Glutamatergic neuron (in vitro differentiated cells): ENCODE results near the gene ELMO1. TPM values are rescaled to one million over a fixed set of nuclear protein-coding genes. Genes with fewer than 3 reads are reported as not detected.

ENCODE experiments used
- DNase-seq: peaks from one replicate; pipeline ENCODE4 v3.0.0; 2022
- H3K27ac Mint-ChIP-seq: one replicate; pipeline ENCODE4 v1.8.0; 2020; ENCODE audit warnings: mild to moderate bottlenecking, mixed read lengths, inconsistent platforms; ENCODE audit not compliant: unreplicated experiment
- H3K27me3 Mint-ChIP-seq: one replicate; pipeline ENCODE4 v1.8.0; 2020; ENCODE audit warnings: mild to moderate bottlenecking, moderate library complexity, mixed read lengths, inconsistent platforms; ENCODE audit not compliant: unreplicated experiment
- H3K36me3 Mint-ChIP-seq: one replicate; pipeline ENCODE4 v1.8.0; 2020; ENCODE audit warnings: mild to moderate bottlenecking, mixed read lengths, inconsistent platforms; ENCODE audit not compliant: unreplicated experiment
- H3K4me1 Mint-ChIP-seq: one replicate; pipeline ENCODE4 v1.8.0; 2020; ENCODE audit warnings: mild to moderate bottlenecking, low read depth, mixed read lengths, inconsistent platforms; ENCODE audit not compliant: unreplicated experiment
- H3K4me3 Mint-ChIP-seq: one replicate; pipeline ENCODE4 v1.8.0; 2020; ENCODE audit warnings: mild to moderate bottlenecking, mixed read lengths, inconsistent platforms; ENCODE audit not compliant: unreplicated experiment
- H3K9me3 Mint-ChIP-seq: one replicate; pipeline ENCODE4 v1.8.0; 2020; ENCODE audit warnings: mild to moderate bottlenecking, moderate library complexity, mixed read lengths, inconsistent platforms; ENCODE audit not compliant: unreplicated experiment
- total RNA-seq: library from RNA; stranded (reverse); fragmentation: NEBNext Ultra II Directional; extraction: Animal tissue kit (Norgen Biotek cat#: 25700); gene quantifications from one replicate; pipeline ENCODE4 v1.2.1, GENCODE V29; 2021; ENCODE audit not compliant: unreplicated experiment
- TF ChIP-seq, protein P1 (sequence below): fragments of 200-600 bp; sonication (generic); IDR thresholded peaks from one replicate; pipeline ENCODE4 v1.5.0; 2021; ENCODE audit not compliant: partially characterized antibody, unreplicated experiment

ELMO1 gene
- total RNA-seq, 1 donor from 2014 or later: 5.5 TPM

- H3K27me3 Mint-ChIP-seq: no peaks in the 10 kb centered on the region
- peaks cover 7% of the 10 kb centered on the region for H3K4me1 Mint-ChIP-seq
- no peaks in the 10 kb centered on the region for H3K9me3 Mint-ChIP-seq
- TF ChIP-seq, protein P1, sequence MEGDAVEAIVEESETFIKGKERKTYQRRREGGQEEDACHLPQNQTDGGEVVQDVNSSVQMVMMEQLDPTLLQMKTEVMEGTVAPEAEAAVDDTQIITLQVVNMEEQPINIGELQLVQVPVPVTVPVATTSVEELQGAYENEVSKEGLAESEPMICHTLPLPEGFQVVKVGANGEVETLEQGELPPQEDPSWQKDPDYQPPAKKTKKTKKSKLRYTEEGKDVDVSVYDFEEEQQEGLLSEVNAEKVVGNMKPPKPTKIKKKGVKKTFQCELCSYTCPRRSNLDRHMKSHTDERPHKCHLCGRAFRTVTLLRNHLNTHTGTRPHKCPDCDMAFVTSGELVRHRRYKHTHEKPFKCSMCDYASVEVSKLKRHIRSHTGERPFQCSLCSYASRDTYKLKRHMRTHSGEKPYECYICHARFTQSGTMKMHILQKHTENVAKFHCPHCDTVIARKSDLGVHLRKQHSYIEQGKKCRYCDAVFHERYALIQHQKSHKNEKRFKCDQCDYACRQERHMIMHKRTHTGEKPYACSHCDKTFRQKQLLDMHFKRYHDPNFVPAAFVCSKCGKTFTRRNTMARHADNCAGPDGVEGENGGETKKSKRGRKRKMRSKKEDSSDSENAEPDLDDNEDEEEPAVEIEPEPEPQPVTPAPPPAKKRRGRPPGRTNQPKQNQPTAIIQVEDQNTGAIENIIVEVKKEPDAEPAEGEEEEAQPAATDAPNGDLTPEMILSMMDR: no peak
- no peak overlapping the region for H3K4me3 Mint-ChIP-seq
- no peak overlapping the region for H3K27ac Mint-ChIP-seq
- no peaks in the 10 kb centered on the region for H3K36me3 Mint-ChIP-seq
- DNase-seq: no peak
Measured at GRCh38 chr7:37434529-37434928, 14.1 kb downstream of the ELMO1 start.

DNA sequence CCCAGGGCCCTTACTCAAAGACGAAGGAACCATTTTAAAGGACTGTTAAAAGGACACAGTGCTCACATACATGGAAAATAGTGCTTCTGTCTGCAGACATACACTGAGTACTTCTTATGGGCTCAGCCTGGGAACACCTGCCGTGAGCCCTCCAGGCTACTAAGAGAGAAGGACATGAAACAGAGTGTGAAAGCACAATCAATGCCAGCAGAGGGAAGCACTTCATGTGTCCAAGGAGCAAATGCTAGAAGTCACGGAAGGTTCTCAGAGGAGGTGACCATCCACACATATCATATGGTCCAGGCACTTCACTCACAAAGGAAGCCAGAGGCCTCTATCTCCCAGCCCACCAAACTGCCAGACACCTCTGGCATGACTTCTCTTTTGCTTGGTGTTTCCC lies 15.5 kb downstream of the ELMO1 start:
- H3K4me1 Mint-ChIP-seq: peaks cover 7% of the 10 kb centered on the region
- H3K27ac Mint-ChIP-seq: no peak overlapping the region
- H3K27me3 Mint-ChIP-seq: no peaks in the 10 kb centered on the region
- H3K9me3 Mint-ChIP-seq: no peaks in the 10 kb centered on the region
- no peak overlapping the region for H3K4me3 Mint-ChIP-seq
- H3K36me3 Mint-ChIP-seq: no peaks in the 10 kb centered on the region
- no peak for DNase-seq
- TF ChIP-seq, protein P1: no peak

DNA sequence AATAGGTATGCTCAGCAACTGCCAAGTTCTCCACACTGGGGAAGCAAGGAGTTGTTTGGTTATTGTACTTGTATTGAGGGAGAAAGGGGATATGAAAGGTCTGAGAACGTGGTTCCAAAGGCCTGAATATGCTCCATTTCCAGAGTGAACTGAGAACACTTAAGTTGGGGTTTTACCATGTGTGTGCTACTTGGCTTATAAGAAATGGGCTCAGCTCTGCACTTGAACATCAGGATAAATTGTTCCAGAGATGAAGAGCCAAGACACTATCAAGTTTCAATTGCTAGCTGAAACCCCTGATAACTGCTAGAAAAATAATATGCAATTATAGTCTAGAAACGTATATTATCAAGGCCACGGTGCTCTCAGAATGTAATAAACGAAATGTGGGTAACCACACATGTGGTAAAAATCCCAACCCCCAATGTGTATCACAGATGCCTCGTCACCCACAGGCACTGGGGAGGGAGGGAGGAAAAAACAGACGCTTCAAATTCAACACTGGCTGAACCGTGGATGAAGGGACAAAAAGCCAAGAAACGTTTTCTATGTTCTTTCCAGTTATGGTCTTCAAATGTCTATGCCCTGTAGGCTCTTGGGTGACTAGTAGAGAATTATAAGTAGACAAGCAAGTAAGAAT lies 16.3 kb downstream of the ELMO1 start:
- no peak for DNase-seq
- Mint-ChIP-seq H3K9me3 (no peaks in the 10 kb centered on the region), H3K27ac (no peak overlapping the region), H3K4me3 (no peak overlapping the region), H3K27me3 (no peaks in the 10 kb centered on the region), H3K4me1 (peaks cover 7% of the 10 kb centered on the region), H3K36me3 (no peaks in the 10 kb centered on the region)
- TF ChIP-seq, protein P1: no peak

DNA sequence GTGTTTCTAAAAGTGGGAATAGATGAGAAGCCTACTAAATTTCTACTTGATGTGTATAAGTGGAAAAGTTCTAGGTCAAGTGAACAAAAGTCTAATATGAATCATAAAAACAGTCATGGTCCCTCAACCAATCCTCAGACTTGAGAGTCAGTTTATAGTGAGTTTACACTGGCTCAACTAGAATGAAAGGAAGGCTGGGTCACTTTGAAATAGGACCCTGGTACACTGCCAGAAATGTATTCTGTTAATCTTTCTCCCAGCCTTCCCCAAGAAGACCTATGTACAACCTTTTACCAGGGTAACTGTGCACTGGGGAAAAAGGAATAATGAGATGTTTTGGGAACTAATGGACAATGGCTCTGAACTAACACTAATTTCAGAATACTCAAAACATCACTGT lies 17.3 kb downstream of the ELMO1 start:
- Mint-ChIP-seq H3K9me3 (no peaks in the 10 kb centered on the region), H3K27me3 (no peaks in the 10 kb centered on the region), H3K4me3 (no peak overlapping the region), H3K27ac (no peak overlapping the region), H3K36me3 (no peaks in the 10 kb centered on the region), H3K4me1 (peaks cover 7% of the 10 kb centered on the region)
- TF ChIP-seq, protein P1: no peak
- no peak for DNase-seq

- Mint-ChIP-seq H3K27me3 (no peaks in the 10 kb centered on the region), H3K4me3 (no peak overlapping the region), H3K27ac (no peak overlapping the region), H3K9me3 (no peaks in the 10 kb centered on the region), H3K36me3 (no peaks in the 10 kb centered on the region), H3K4me1 (peaks cover 7% of the 10 kb centered on the region)
- DNase-seq: no peak
- TF ChIP-seq, protein P1: no peak
Measured at GRCh38 chr7:37430640-37431039, 18.0 kb downstream of the ELMO1 start.
